Thyroid gland (tissue), 4 donors: Measurements from ENCODE around the gene DIRAS2. TPM values are rescaled to one million over a fixed set of nuclear protein-coding genes. Genes with fewer than 3 reads are reported as not detected.
"Not testable (repeated sequence)": the region's sequence is repeated elsewhere in the genome, so short reads cannot be mapped to it uniquely, and the experiment has no call there.

Experiments used
- DNase-seq, 2 donors: peaks; one replicate each; pipeline ENCODE4 v3.0.0-alpha.2; 2019
- H3K27ac ChIP-seq, 3 donors: fragments of 200-600 bp; sonication (generic); 1 replicate in 2 of 3; 2 replicates in 1 of 3; pipeline ENCODE4 v1.5.1; 2016 to 2019; ENCODE audit warnings: mild to moderate bottlenecking in 1 of 3, moderate library complexity in 1 of 3
- H3K27me3 ChIP-seq: fragments of 200-600 bp; sonication (generic); one replicate; pipeline ENCODE4 v1.5.1; 2019
- H3K36me3 ChIP-seq, 2 donors: fragments of 200-600 bp; sonication (generic); one replicate each; pipeline ENCODE4 v1.5.1; 2016 to 2019
- H3K4me1 ChIP-seq, 2 donors: fragments of 200-600 bp; sonication (generic); one replicate each; pipeline ENCODE4 v1.5.1; 2017 to 2019
- H3K4me3 ChIP-seq, 3 donors: fragments of 200-600 bp; sonication (generic); replicated peaks in 1 of 3; 1 replicate in 2 of 3; 2 replicates in 1 of 3; pipeline ENCODE4 v1.5.1; 2016; ENCODE audit warnings: mild to moderate bottlenecking in 1 of 3
- H3K9me3 ChIP-seq: fragments of 200-600 bp; sonication (generic); one replicate; pipeline ENCODE4 v1.5.1; 2017
- POLR2A ChIP-seq, 2 donors: fragments of 450-650 bp; IDR thresholded peaks; one replicate each; pipeline ENCODE4 v1.6.1; 2017; ENCODE audit warnings: antibody characterized with exemption in 2 of 2, mild to moderate bottlenecking in 2 of 2, moderate library complexity in 1 of 2
- WGBS, 2 donors: methylation state at CpG; one replicate each; pipeline ENCODE4 v1.1.5; 2017; 5-methylcytosine and 5-hydroxymethylcytosine counted together
- intact Hi-C: fragments of 100-400 bp; cut with DNase I; formaldehyde crosslinking; loops from one replicate; pipeline ENCODE4 v1.15.1; 2023
- total RNA-seq, 4 donors: library from RNA; depleted of rRNA; stranded (reverse); fragments of >200 nt; gene quantifications; one replicate each; pipeline ENCODE4 v1.2.3, GENCODE V29; 2016
- TF ChIP-seq, protein P1 (sequence below), 6 experiments: fragments of 200-600 bp in 3 of 6; fragments of 450-650 bp in 3 of 6; sonication (generic) in 3 of 6; IDR thresholded peaks; one replicate each; pipeline ENCODE4 v1.5.1; 2016 to 2019; ENCODE audit warnings: antibody characterized with exemption in 6 of 6, mild to moderate bottlenecking in 2 of 6, inconsistent platforms in 1 of 6, moderate library complexity in 1 of 6

The DIRAS2 gene
- total RNA-seq, 4 donors from 2014 or later = 2.6 to 11.3 (median 6.6) TPM

DNA sequence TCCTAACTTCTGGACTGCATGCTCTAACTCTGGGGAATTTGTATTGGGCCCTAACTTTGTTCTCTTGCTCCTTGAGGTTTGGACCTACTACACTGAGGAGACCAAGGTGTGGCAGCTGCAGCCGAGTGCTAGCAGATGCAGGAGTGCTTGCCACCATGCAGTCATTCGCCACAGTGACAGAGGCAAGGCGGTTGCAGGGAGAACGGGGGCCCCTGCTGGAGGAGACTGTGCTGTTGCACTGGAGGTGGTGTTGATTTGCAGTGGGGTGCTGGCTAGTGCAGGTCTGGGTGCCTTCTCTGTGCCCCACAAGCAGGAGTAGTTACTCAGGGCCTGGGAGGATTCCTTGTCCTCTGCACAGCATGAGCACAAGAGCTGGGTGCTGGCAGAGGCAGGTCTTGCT is 22.4 kb upstream of the DIRAS2 start:
- Histone ChIP-seq H3K27me3 (no peaks in the 10 kb centered on the region), H3K36me3 (no peaks in the 10 kb centered on the region), H3K27ac (no peak overlapping the region), H3K9me3 (no peaks in the 10 kb centered on the region), H3K4me3 (no peak overlapping the region), H3K4me1 (no peaks in the 10 kb centered on the region)
- 43 to 85% methylated on average over 1 to 4 of the region's 4 CpGs for WGBS, 2 donors
- intact Hi-C loops = no loop called here
- DNase-seq = no peak
- TF ChIP-seq, protein P1, sequence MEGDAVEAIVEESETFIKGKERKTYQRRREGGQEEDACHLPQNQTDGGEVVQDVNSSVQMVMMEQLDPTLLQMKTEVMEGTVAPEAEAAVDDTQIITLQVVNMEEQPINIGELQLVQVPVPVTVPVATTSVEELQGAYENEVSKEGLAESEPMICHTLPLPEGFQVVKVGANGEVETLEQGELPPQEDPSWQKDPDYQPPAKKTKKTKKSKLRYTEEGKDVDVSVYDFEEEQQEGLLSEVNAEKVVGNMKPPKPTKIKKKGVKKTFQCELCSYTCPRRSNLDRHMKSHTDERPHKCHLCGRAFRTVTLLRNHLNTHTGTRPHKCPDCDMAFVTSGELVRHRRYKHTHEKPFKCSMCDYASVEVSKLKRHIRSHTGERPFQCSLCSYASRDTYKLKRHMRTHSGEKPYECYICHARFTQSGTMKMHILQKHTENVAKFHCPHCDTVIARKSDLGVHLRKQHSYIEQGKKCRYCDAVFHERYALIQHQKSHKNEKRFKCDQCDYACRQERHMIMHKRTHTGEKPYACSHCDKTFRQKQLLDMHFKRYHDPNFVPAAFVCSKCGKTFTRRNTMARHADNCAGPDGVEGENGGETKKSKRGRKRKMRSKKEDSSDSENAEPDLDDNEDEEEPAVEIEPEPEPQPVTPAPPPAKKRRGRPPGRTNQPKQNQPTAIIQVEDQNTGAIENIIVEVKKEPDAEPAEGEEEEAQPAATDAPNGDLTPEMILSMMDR (IDR thresholded peaks at IDR 0.05) = no peak
- no peak for TF ChIP-seq POLR2A (IDR thresholded peaks at IDR 0.05)

GRCh38 chr9:90659650-90660364 is 17.2 kb upstream of the DIRAS2 start:
- no peaks in the 10 kb centered on the region for H3K9me3 ChIP-seq
- no peak overlapping the region for H3K27ac ChIP-seq
- no peaks in the 10 kb centered on the region for H3K4me1 ChIP-seq
- no peak for DNase-seq
- 74 to 79% methylated on average over 3 of the region's 3 CpGs for WGBS, 2 donors
- TF ChIP-seq, protein P1 (IDR thresholded peaks at IDR 0.05) = no peak
- no peak for TF ChIP-seq POLR2A (IDR thresholded peaks at IDR 0.05)
- H3K36me3 ChIP-seq = no peaks in the 10 kb centered on the region
- H3K4me3 ChIP-seq = no peak overlapping the region
- H3K27me3 ChIP-seq = no peaks in the 10 kb centered on the region
- intact Hi-C loops = no loop called here

GRCh38 chr9:90658783-90659182 is 16.2 kb upstream of the DIRAS2 start:
- intact Hi-C loops = no loop called here
- Histone ChIP-seq H3K9me3 (no peaks in the 10 kb centered on the region), H3K4me3 (no peak overlapping the region), H3K4me1 (no peaks in the 10 kb centered on the region), H3K36me3 (no peaks in the 10 kb centered on the region), H3K27ac (no peak overlapping the region), H3K27me3 (no peaks in the 10 kb centered on the region)
- WGBS, 2 donors = 95 to 97% methylated on average over 4 of the region's 4 CpGs
- TF ChIP-seq POLR2A (IDR thresholded peaks at IDR 0.05) = no peak
- TF ChIP-seq, protein P1 (IDR thresholded peaks at IDR 0.05) = no peak
- DNase-seq = no peak

- no peak for DNase-seq
- H3K4me1 ChIP-seq = no peaks in the 10 kb centered on the region
- no peak overlapping the region for H3K4me3 ChIP-seq
- no peaks in the 10 kb centered on the region for H3K9me3 ChIP-seq
- H3K27me3 ChIP-seq = no peaks in the 10 kb centered on the region
- no peak overlapping the region for H3K27ac ChIP-seq
- TF ChIP-seq POLR2A (IDR thresholded peaks at IDR 0.05) = no peak
- TF ChIP-seq, protein P1 (IDR thresholded peaks at IDR 0.05) = no peak
- intact Hi-C loops = no loop called here
- 65 to 76% methylated on average over 3 of the region's 3 CpGs for WGBS, 2 donors
- H3K36me3 ChIP-seq = no peaks in the 10 kb centered on the region
Observed at GRCh38 chr9:90658181-90658580, 15.6 kb upstream of the DIRAS2 start.

GRCh38 chr9:90656876-90657275 is 14.3 kb upstream of the DIRAS2 start:
- H3K4me1 ChIP-seq, DNase-seq, H3K4me3 ChIP-seq, H3K27ac ChIP-seq, H3K9me3 ChIP-seq, intact Hi-C loops, H3K36me3 ChIP-seq, H3K27me3 ChIP-seq: not testable (repeated sequence)
- 93 to 96% methylated on average over 6 of the region's 6 CpGs for WGBS, 2 donors
